Measurements from ENCODE around the gene FBXL7. TPM values are rescaled to one million over a fixed set of nuclear protein-coding genes. Genes with fewer than 3 reads are reported as not detected.

The FBXL7 gene
- total RNA-seq, 6 experiments from 2014 or later: 12.7 to 19.2 (median 16.8) TPM

DNA sequence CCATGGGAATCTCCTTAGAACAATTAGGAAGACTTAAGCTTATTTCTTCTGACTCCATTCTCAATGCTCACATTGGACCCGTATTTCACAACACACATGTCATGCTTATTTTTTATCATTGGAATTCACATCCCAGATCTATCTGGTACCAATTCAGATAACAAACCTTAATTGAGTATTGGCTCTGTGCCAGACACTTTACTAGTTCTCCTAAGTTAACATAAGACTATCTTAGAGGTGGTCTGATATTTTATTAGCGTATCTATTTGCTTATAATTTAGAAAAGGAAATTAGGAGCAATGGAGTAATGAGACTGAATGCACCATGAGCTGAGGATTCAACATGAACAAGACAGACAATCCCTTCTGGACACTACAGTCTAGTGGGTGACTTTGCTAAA lies 45.1 kb downstream of the FBXL7 start:
- Mint-ChIP-seq H3K4me3 (no peak overlapping the region), H3K27ac (no peak overlapping the region), H3K27me3 (ENCODE audit: insufficient read depth) (no peaks in the 10 kb centered on the region; the same call in 1 of the 2 replicates), H3K9me3 (no peaks in the 10 kb centered on the region), H3K36me3 (ENCODE audit: low read depth) (peaks cover 3% of the 10 kb centered on the region; the same call in 1 of the 2 replicates), H3K4me1 (ENCODE audit: low read depth) (peaks cover 3% of the 10 kb centered on the region)
- no peak for DNase-seq
- TF ChIP-seq, protein P1, sequence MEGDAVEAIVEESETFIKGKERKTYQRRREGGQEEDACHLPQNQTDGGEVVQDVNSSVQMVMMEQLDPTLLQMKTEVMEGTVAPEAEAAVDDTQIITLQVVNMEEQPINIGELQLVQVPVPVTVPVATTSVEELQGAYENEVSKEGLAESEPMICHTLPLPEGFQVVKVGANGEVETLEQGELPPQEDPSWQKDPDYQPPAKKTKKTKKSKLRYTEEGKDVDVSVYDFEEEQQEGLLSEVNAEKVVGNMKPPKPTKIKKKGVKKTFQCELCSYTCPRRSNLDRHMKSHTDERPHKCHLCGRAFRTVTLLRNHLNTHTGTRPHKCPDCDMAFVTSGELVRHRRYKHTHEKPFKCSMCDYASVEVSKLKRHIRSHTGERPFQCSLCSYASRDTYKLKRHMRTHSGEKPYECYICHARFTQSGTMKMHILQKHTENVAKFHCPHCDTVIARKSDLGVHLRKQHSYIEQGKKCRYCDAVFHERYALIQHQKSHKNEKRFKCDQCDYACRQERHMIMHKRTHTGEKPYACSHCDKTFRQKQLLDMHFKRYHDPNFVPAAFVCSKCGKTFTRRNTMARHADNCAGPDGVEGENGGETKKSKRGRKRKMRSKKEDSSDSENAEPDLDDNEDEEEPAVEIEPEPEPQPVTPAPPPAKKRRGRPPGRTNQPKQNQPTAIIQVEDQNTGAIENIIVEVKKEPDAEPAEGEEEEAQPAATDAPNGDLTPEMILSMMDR (IDR thresholded peaks at IDR 0.05): no peak

DNA sequence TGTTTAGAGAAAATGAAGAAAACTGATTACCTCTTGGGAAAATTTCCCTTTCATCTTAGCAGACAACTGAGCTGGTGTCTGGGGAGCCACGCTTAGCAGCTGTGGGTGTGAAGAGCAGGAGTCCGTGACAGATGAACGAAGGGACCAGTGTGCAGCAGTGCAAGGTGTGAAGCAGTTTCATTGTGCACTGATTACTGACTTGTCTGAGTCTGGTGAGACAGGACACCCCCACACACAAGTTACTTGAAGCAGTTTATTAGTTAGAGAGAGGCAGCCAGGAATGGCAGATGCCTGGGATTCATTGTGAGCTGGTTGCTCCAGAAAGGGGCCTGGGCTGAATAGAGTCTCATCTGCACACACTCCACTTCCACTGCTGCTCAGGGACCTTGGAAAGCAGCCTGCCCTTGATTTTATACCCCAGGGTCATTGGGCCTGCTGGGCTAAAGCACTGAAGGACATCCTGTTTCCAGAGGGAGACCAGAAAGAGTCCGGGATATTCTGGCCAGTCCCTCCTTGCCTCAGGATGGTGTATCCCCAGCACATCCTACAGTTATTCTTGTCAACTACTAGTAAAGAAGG lies 47.4 kb downstream of the FBXL7 start:
- Mint-ChIP-seq H3K4me1 (ENCODE audit: low read depth) (no peaks in the 10 kb centered on the region), H3K27me3 (ENCODE audit: insufficient read depth) (no peaks in the 10 kb centered on the region; the same call in 1 of the 2 replicates), H3K4me3 (no peak overlapping the region), H3K9me3 (no peaks in the 10 kb centered on the region), H3K36me3 (ENCODE audit: low read depth) (peaks cover 7% of the 10 kb centered on the region), H3K27ac (no peak overlapping the region)
- DNase-seq: no peak
- TF ChIP-seq, protein P1 (IDR thresholded peaks at IDR 0.05): no peak

GRCh38 chr5:15549961-15550360 lies 50.0 kb downstream of the FBXL7 start:
- Mint-ChIP-seq H3K4me3 (no peak overlapping the region), H3K27ac (no peak overlapping the region; the same call in 1 of the 2 replicates), H3K27me3 (ENCODE audit: insufficient read depth) (no peaks in the 10 kb centered on the region; the same call in none of the 2 replicates), H3K4me1 (ENCODE audit: low read depth) (no peaks in the 10 kb centered on the region), H3K9me3 (no peaks in the 10 kb centered on the region), H3K36me3 (ENCODE audit: low read depth) (peaks cover 7% of the 10 kb centered on the region)
- TF ChIP-seq, protein P1 (IDR thresholded peaks at IDR 0.05): no peak
- no peak for DNase-seq

GRCh38 chr5:15550502-15551112 lies 50.6 kb downstream of the FBXL7 start:
- Mint-ChIP-seq H3K36me3 (ENCODE audit: low read depth) (peaks cover 7% of the 10 kb centered on the region), H3K4me3 (no peak overlapping the region), H3K4me1 (ENCODE audit: low read depth) (no peaks in the 10 kb centered on the region), H3K9me3 (no peaks in the 10 kb centered on the region), H3K27ac (no peak overlapping the region), H3K27me3 (ENCODE audit: insufficient read depth) (no peaks in the 10 kb centered on the region; the same call in none of the 2 replicates)
- no peak for DNase-seq
- TF ChIP-seq, protein P1 (IDR thresholded peaks at IDR 0.05): no peak

DNA sequence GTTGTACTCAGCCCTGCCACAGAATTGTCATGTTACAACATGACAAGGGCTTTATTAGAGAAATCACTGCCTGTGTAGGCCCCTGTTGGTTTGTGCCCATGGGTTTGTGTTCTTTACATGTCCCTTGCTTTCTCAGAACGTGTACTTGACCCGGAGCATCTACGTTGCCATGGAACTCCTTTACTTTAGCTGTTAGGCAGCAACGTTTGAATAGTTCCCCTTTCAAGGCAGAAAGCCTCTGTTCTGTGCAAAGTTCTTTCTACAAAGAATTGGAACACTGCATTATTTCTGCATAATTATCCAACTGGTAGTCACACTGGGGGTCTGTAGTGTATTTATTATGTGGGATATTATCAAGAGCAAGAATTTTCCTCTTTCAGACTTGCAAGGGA lies 51.1 kb downstream of the FBXL7 start:
- Mint-ChIP-seq H3K27ac (no peak overlapping the region), H3K36me3 (ENCODE audit: low read depth) (peaks cover 7% of the 10 kb centered on the region), H3K4me1 (ENCODE audit: low read depth) (no peaks in the 10 kb centered on the region), H3K27me3 (ENCODE audit: insufficient read depth) (no peaks in the 10 kb centered on the region; the same call in none of the 2 replicates), H3K4me3 (no peak overlapping the region), H3K9me3 (no peaks in the 10 kb centered on the region)
- TF ChIP-seq, protein P1 (IDR thresholded peaks at IDR 0.05): no peak
- DNase-seq: no peak
